ENCODE data around the gene OR2AG2.
"Not testable (repeated sequence)": the region's sequence is repeated elsewhere in the genome, so short reads cannot be mapped to it uniquely, and the experiment has no call there.

The OR2AG2 gene

GRCh38 chr11:6771926-6772893 lies at the start of gene OR2AG2:
Gene OR2AG2, minus strand, starts transcription at chr11:6771976. Its CDS starts 3,019 bp downstream, at chr11:6768957.
- DNase-seq, result no peak

- DNase-seq, result no peak
Measured at GRCh38 chr11:6818967-6819366, 47.2 kb upstream of the OR2AG2 start.

GRCh38 chr11:6817694-6818093 lies 45.9 kb upstream of the OR2AG2 start:
- DNase-seq, result no peak

- no peak for DNase-seq
Measured at GRCh38 chr11:6813656-6814055, 41.9 kb upstream of the OR2AG2 start.

- DNase-seq, result no peak
Measured at GRCh38 chr11:6812390-6813005, 40.7 kb upstream of the OR2AG2 start.

- DNase-seq, result not testable (repeated sequence)
Measured at GRCh38 chr11:6801075-6801474, 29.3 kb upstream of the OR2AG2 start.

GRCh38 chr11:6799402-6799801 lies 27.6 kb upstream of the OR2AG2 start, which contains the start of gene OR6A2:
Gene OR6A2, minus strand, starts transcription at chr11:6799689. Its CDS starts 3,981 bp downstream, at chr11:6795708.
- no peak for DNase-seq

- DNase-seq, result no peak
Measured at GRCh38 chr11:6794639-6795038, 22.9 kb upstream of the OR2AG2 start.

- DNase-seq, result no peak
Measured at GRCh38 chr11:6790546-6790945, 18.8 kb upstream of the OR2AG2 start.

GRCh38 chr11:6782720-6783119 lies 10.9 kb upstream of the OR2AG2 start, which contains the start of gene OR2AG1:
Gene OR2AG1, plus strand, starts transcription at chr11:6783020. Its CDS starts 2,018 bp downstream, at chr11:6785038.
- no peak for DNase-seq

GRCh38 chr11:6780829-6781228 lies 9.1 kb upstream of the OR2AG2 start:
- DNase-seq, result no peak

- no peak for DNase-seq
Measured at GRCh38 chr11:6778518-6778917, 6.7 kb upstream of the OR2AG2 start.

- peak; percentile 58 for DNase-seq
Measured at GRCh38 chr11:6757373-6757967, 14.3 kb downstream of the OR2AG2 start.

GRCh38 chr11:6755953-6756347 lies 15.8 kb downstream of the OR2AG2 start:
- DNase-seq, result no peak

- peak; percentile 20 for DNase-seq
Measured at GRCh38 chr11:6755303-6755952, 16.3 kb downstream of the OR2AG2 start.

- DNase-seq, result no peak
Measured at GRCh38 chr11:6747097-6747668, 24.6 kb downstream of the OR2AG2 start.

- DNase-seq, result no peak
Measured at GRCh38 chr11:6746626-6747025, 25.1 kb downstream of the OR2AG2 start.

- peak; percentile 34 for DNase-seq
Measured at GRCh38 chr11:6746086-6746618, 25.6 kb downstream of the OR2AG2 start.

GRCh38 chr11:6745465-6746015 lies 26.2 kb downstream of the OR2AG2 start:
- DNase-seq, result no peak

- DNase-seq, result no peak
Measured at GRCh38 chr11:6745018-6745417, 26.8 kb downstream of the OR2AG2 start.

GRCh38 chr11:6742260-6742659 lies 29.5 kb downstream of the OR2AG2 start:
- no peak for DNase-seq

GRCh38 chr11:6738590-6738989 lies 33.2 kb downstream of the OR2AG2 start:
- DNase-seq, result no peak

Measured in activated CD4-positive, alpha-beta T cell treated with anti-CD3 and anti-CD28 coated beads, Interleukin-2, amount 50 U/mL, for 1 hour (primary cell).